ENCODE results near the gene TRIM7.

Gene TRIM7

DNA sequence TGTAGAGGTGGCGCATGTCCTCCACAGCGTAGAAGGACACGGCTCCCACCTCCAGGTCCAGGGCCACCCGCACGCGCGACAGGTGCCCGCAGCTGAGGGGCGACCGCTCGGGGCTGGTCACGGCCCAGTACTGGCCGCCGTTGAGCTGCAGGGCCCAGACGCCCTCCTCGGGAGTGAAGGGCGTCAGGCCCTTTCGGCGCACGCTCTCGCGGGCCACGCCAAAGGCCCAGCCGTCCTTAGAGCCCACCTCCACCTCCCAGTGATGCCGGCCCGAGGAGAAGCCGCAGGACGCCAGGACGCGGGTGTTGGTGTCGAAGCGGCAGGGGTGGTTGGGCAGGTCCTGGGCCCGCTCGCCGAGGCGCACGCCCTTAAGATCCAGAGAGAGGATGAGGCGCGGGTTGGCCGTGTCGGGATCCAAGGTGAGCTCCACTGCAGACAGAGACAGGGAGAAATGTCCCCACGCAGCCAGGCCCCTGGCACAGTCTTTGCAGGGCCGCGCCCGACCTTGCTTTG lies 9.7 kb downstream of the TRIM7 start:
- Histone ChIP-seq H3K4me1 (ENCODE audit: insufficient read depth, low read length, poor library complexity, severe bottlenecking) (peaks cover 7% of the 10 kb centered on the region), H3K9me2 (replicated peaks; ENCODE audit: low read depth, low read length) (no peaks in the 10 kb centered on the region), H3K27me3 (ENCODE audit: insufficient read depth, low read length, poor library complexity, severe bottlenecking) (no peaks in the 10 kb centered on the region), H3K9ac (ENCODE audit: low read depth, low read length, poor library complexity, severe bottlenecking) (no peak overlapping the region), H3K9me3 (ENCODE audit: insufficient read depth, low read depth, low read length) (no peaks in the 10 kb centered on the region), H3K4me3 (ENCODE audit: low read length, poor library complexity, severe bottlenecking) (no peak overlapping the region), H3K79me2 (ENCODE audit: insufficient read depth, low read length) (no peaks in the 10 kb centered on the region), H4K20me1 (ENCODE audit: insufficient read depth, low read length, poor library complexity, severe bottlenecking) (no peaks in the 10 kb centered on the region), H3F3A (ENCODE audit: low read depth) (no peaks in the 10 kb centered on the region), H3K4me2 (ENCODE audit: low read depth, low read length, poor library complexity, severe bottlenecking) (no peak overlapping the region), H2AFZ (ENCODE audit: low read length) (no peak overlapping the region), H3K36me3 (ENCODE audit: insufficient read depth, low read length) (no peaks in the 10 kb centered on the region)
- TF ChIP-seq EZH2phosphoT487 (IDR thresholded peaks at IDR 0.05; ENCODE audit: borderline replicate concordance) = no peak
- TF ChIP-seq, protein P1, sequence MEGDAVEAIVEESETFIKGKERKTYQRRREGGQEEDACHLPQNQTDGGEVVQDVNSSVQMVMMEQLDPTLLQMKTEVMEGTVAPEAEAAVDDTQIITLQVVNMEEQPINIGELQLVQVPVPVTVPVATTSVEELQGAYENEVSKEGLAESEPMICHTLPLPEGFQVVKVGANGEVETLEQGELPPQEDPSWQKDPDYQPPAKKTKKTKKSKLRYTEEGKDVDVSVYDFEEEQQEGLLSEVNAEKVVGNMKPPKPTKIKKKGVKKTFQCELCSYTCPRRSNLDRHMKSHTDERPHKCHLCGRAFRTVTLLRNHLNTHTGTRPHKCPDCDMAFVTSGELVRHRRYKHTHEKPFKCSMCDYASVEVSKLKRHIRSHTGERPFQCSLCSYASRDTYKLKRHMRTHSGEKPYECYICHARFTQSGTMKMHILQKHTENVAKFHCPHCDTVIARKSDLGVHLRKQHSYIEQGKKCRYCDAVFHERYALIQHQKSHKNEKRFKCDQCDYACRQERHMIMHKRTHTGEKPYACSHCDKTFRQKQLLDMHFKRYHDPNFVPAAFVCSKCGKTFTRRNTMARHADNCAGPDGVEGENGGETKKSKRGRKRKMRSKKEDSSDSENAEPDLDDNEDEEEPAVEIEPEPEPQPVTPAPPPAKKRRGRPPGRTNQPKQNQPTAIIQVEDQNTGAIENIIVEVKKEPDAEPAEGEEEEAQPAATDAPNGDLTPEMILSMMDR (conservative IDR thresholded peaks at IDR 0.05; ENCODE audit: low read length) = no peak

DNA sequence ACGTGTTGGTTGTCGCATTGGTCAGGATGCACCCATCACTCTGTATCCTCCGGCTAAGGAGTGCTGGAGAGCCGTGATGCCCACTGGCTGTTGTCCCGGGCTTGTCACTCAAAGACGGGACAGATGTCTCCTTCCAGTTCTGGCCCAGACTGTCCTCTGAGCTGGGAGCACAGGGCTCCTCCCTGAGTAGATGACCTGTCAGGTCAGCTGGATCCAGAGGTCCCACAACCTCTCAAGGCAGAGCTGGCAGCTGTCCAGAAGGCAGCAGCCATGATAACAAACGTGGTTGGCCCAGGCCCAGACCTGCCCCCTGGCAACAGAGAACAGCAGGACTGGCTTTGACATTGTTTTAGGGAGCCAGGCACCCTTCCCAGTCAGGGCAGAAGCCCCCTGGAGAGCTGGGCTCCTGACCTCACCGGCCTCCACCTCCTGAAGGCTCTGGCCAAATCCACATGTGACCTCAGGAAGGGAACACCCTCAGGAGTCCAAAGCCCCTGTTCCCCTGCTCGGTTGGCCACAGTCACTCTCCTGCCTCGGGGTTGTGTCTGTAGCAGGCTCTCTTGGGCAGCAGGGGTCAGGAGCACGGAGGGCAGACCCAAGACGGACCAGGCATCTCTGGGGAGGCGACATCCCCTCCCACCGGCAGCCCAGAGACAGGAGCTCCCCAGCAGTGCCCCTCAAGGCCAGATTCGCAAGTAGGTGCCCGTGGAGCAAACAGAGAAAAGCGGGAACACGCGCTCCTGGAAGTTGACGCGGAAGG lies 10.3 kb downstream of the TRIM7 start:
- no peak overlapping the region for H3K9ac ChIP-seq (ENCODE audit: low read depth, low read length, poor library complexity, severe bottlenecking)
- H3K4me1 ChIP-seq (ENCODE audit: insufficient read depth, low read length, poor library complexity, severe bottlenecking) = peaks cover 7% of the 10 kb centered on the region
- no peaks in the 10 kb centered on the region for H3F3A ChIP-seq (ENCODE audit: low read depth)
- H2AFZ ChIP-seq (ENCODE audit: low read length) = no peak overlapping the region
- H3K79me2 ChIP-seq (ENCODE audit: insufficient read depth, low read length) = no peaks in the 10 kb centered on the region
- H3K27me3 ChIP-seq (ENCODE audit: insufficient read depth, low read length, poor library complexity, severe bottlenecking) = no peaks in the 10 kb centered on the region
- no peaks in the 10 kb centered on the region for H3K9me2 ChIP-seq (replicated peaks; ENCODE audit: low read depth, low read length)
- no peaks in the 10 kb centered on the region for H3K36me3 ChIP-seq (ENCODE audit: insufficient read depth, low read length)
- TF ChIP-seq EZH2phosphoT487 (IDR thresholded peaks at IDR 0.05; ENCODE audit: borderline replicate concordance) = no peak
- TF ChIP-seq, protein P1 (conservative IDR thresholded peaks at IDR 0.05; ENCODE audit: low read length) = no peak
- H3K4me2 ChIP-seq (ENCODE audit: low read depth, low read length, poor library complexity, severe bottlenecking) = no peak overlapping the region
- H3K9me3 ChIP-seq (ENCODE audit: insufficient read depth, low read depth, low read length) = no peaks in the 10 kb centered on the region
- H3K4me3 ChIP-seq (ENCODE audit: low read length, poor library complexity, severe bottlenecking) = no peak overlapping the region
- H4K20me1 ChIP-seq (ENCODE audit: insufficient read depth, low read length, poor library complexity, severe bottlenecking) = no peaks in the 10 kb centered on the region

DNA sequence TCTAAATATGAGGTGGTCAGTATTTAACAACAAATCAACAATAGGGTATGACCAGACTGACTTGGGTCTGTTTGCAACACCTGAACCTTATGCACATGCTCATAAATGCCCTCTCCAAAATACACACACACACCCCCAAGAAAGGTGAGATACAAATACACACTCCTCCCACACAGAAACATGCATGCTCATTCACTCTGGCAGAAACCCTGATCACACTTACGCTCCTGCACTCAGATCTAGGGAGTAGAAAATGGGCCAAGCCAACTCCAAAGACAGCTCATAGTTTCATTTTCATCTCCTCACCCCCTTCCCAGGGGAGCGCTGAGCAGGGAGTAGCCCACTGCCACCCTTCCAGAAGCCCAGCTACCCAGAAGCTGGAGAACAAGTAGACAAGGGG lies 11.3 kb downstream of the TRIM7 start:
- Histone ChIP-seq H4K20me1 (ENCODE audit: insufficient read depth, low read length, poor library complexity, severe bottlenecking) (no peaks in the 10 kb centered on the region), H3K9me2 (replicated peaks; ENCODE audit: low read depth, low read length) (no peaks in the 10 kb centered on the region), H3K4me3 (ENCODE audit: low read length, poor library complexity, severe bottlenecking) (no peak overlapping the region), H3K4me2 (ENCODE audit: low read depth, low read length, poor library complexity, severe bottlenecking) (no peak overlapping the region), H3K4me1 (ENCODE audit: insufficient read depth, low read length, poor library complexity, severe bottlenecking) (peaks cover 7% of the 10 kb centered on the region), H3K36me3 (ENCODE audit: insufficient read depth, low read length) (no peaks in the 10 kb centered on the region), H3K9me3 (ENCODE audit: insufficient read depth, low read depth, low read length) (no peaks in the 10 kb centered on the region), H3F3A (ENCODE audit: low read depth) (no peaks in the 10 kb centered on the region), H2AFZ (ENCODE audit: low read length) (no peak overlapping the region), H3K27me3 (ENCODE audit: insufficient read depth, low read length, poor library complexity, severe bottlenecking) (no peaks in the 10 kb centered on the region), H3K9ac (ENCODE audit: low read depth, low read length, poor library complexity, severe bottlenecking) (no peak overlapping the region), H3K79me2 (ENCODE audit: insufficient read depth, low read length) (no peaks in the 10 kb centered on the region)
- TF ChIP-seq, protein P1 (conservative IDR thresholded peaks at IDR 0.05; ENCODE audit: low read length) = no peak
